Activated CD8-positive, alpha-beta T cell treated with anti-CD3 and anti-CD28 coated beads for 36 hours (primary cell): Measurements from ENCODE around the gene SECISBP2L. TPM values are rescaled to one million over a fixed set of nuclear protein-coding genes. Genes with fewer than 3 reads are reported as not detected.

Experiments used
- ATAC-seq: fragments of 200-7000 bp; cut with Tn5 transposase; one replicate; pipeline ENCODE4 v1.10.0; 2021; ENCODE audit warnings: mild to moderate bottlenecking, moderate library complexity
- CTCF ChIA-PET: fragments of 350-600 bp; sonication (Branson Sonifier 250); formaldehyde crosslinking; loops from one replicate; lab custom pipeline; 2021; ENCODE audit warnings: antibody characterized with exemption; lab: Charles Lee
- POLR2A ChIA-PET: fragments of 350-600 bp; sonication (Branson Sonifier 250); formaldehyde crosslinking; loops from one replicate; lab custom pipeline; 2021; ENCODE audit warnings: antibody characterized with exemption; lab: Charles Lee
- DNase-seq: peaks from one replicate; pipeline ENCODE4 v3.0.0-alpha.2; 2020
- H3K27ac Mint-ChIP-seq: one replicate; pipeline ENCODE4 v1.8.0; 2021; ENCODE audit warnings: mild to moderate bottlenecking, mixed read lengths
- H3K27me3 Mint-ChIP-seq: one replicate; pipeline ENCODE4 v1.8.0; 2021; ENCODE audit warnings: mixed read lengths
- H3K36me3 Mint-ChIP-seq: one replicate; pipeline ENCODE4 v1.8.0; 2021; ENCODE audit warnings: low read depth, mixed read lengths
- H3K4me1 Mint-ChIP-seq: one replicate; pipeline ENCODE4 v1.8.0; 2021; ENCODE audit warnings: low read depth, mixed read lengths
- H3K4me3 Mint-ChIP-seq: one replicate; pipeline ENCODE4 v1.8.0; 2021; ENCODE audit warnings: mild to moderate bottlenecking, moderate library complexity, mixed read lengths
- H3K9me3 Mint-ChIP-seq: one replicate; pipeline ENCODE4 v1.8.0; 2021; ENCODE audit warnings: mixed read lengths
- intact Hi-C: fragments of 100-400 bp; cut with micrococcal nuclease; formaldehyde crosslinking; loops from one replicate; pipeline ENCODE4 v1.10.0; 2022
- total RNA-seq, 2 experiments: library from RNA; stranded (reverse); gene quantifications; one replicate each; pipeline ENCODE4 v1.2.3, GENCODE V29; 2021
- TF ChIP-seq, protein P1 (sequence below): fragments of 200-600 bp; IDR thresholded peaks from one replicate; pipeline ENCODE4 v1.8.0; 2022; ENCODE audit warnings: antibody characterized with exemption, mild to moderate bottlenecking

The SECISBP2L gene
- total RNA-seq, 2 experiments from 2014 or later = 17.9 to 19.6 TPM

DNA sequence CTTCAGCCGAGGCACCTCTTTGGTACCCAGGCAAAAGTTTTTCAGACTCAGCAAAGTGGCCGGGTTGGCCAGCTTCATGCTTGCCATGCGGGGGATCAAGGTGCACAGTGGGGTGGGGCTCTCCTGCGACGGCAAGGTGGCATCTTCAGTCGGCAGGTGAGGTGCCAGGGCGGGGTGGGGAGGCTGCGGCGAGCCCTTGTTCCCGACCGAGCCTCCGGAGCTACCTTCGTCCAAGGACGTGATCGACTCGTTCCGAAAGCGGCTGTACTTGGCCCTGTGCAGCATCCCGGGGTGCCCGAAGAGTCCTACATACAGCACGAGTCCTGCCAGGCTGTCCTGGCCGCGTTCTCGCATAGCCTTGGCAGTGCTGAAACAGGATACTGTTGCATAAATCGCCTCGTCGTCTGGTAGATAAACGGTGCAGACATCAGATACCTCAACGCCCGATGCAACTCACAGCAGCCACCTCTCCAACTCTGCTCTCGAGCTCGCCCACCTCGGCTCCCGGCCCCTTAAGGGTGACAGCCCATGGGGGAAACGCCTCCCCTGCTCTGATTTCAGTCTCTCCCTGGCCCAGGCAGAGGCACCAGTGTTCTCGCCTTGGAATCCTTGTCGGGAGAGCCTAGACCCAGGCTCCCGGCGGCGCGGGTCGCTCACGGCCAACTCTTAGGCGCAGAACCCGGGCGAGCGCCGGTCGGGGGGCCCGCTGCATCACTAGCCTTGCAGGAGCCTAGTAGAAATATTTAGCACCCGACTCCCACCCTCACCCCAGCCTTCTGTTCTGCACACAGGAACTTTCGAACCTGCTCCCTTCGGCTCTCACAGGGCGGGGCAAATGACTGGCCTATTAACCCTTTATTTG lies 83.4 kb downstream of the SECISBP2L start:
- TF ChIP-seq, protein P1, sequence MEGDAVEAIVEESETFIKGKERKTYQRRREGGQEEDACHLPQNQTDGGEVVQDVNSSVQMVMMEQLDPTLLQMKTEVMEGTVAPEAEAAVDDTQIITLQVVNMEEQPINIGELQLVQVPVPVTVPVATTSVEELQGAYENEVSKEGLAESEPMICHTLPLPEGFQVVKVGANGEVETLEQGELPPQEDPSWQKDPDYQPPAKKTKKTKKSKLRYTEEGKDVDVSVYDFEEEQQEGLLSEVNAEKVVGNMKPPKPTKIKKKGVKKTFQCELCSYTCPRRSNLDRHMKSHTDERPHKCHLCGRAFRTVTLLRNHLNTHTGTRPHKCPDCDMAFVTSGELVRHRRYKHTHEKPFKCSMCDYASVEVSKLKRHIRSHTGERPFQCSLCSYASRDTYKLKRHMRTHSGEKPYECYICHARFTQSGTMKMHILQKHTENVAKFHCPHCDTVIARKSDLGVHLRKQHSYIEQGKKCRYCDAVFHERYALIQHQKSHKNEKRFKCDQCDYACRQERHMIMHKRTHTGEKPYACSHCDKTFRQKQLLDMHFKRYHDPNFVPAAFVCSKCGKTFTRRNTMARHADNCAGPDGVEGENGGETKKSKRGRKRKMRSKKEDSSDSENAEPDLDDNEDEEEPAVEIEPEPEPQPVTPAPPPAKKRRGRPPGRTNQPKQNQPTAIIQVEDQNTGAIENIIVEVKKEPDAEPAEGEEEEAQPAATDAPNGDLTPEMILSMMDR = no peak
- H3K4me1 Mint-ChIP-seq = peaks cover 33% of the 10 kb centered on the region
- H3K27me3 Mint-ChIP-seq = peaks cover 31% of the 10 kb centered on the region
- ATAC-seq (peak; percentile 4), DNase-seq (peak; percentile 33)
- peak overlapping the region; percentile 78 for H3K4me3 Mint-ChIP-seq
- intact Hi-C loops = no loop called here
- POLR2A ChIA-PET = interaction anchor here (1.5 to 1.9 kb wide), 3 partner anchors 13 to 85 kb away, joined by 3 to 9 read pairs (median 3); partner anchors contain the start of gene EID1
- H3K9me3 Mint-ChIP-seq = no peaks in the 10 kb centered on the region
- H3K27ac Mint-ChIP-seq = no peak overlapping the region
- peaks cover 2% of the 10 kb centered on the region for H3K36me3 Mint-ChIP-seq
- CTCF ChIA-PET = interaction anchor here (0.8 to 7.2 kb wide), 7 partner anchors 12 to 183 kb away, joined by 3 to 54 read pairs (median 5); no protein-coding TSS in a partner anchor

DNA sequence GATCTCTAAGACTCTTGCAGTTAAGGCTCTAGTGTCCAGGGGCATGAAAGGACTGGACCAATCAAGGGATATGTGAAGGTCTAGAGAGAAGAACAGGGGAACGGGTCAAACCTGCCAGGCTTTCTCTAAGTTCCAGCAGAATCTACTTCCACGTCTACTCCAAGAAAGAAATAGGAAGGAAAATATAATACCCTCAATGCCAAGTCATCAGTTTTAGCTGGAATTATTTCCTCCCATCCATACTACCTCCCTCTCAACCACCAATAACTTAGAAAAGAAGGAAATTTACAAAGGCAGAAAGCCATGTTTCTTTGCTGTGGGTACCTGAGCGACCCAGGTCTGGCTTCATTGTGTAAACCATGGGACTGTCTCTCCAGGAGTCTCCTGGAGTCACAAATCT lies 90.3 kb downstream of the SECISBP2L start:
- CTCF ChIA-PET = interaction anchor here (2.1 kb wide), 1 partner anchor 94 kb away, joined by 5 read pairs; no protein-coding TSS in a partner anchor
- no peak for ATAC-seq

DNA sequence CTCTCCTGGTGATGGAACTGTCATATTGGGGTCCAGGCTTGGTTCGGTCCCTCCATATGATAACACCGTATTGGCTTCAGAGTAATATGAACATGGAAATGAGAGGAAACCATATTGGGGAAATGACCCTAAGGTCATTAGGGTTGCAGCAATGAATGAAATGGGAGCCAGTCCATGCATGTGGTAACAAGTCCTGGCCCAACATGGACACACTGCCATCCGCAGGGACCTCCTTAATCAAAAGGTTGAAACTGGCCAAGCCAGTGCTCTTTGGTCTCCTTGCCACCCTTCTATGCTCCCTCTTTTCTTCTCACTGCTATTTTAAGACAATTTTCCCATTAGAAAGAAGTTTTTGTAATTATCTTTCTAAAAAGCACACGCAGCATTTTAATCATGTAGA lies 90.9 kb downstream of the SECISBP2L start:
- DNase-seq = no peak
- no peak overlapping the region for H3K4me3 Mint-ChIP-seq
- ATAC-seq = no peak
- no peaks in the 10 kb centered on the region for H3K4me1 Mint-ChIP-seq
- CTCF ChIA-PET = interaction anchor here (2.1 kb wide), 1 partner anchor 93 kb away, joined by 5 read pairs; no protein-coding TSS in a partner anchor
- H3K36me3 Mint-ChIP-seq = no peaks in the 10 kb centered on the region
- POLR2A ChIA-PET = interaction anchor here (1.9 kb wide), 1 partner anchor 15 kb away, joined by 4 read pairs; no protein-coding TSS in a partner anchor
- intact Hi-C loops = no loop called here
- H3K27ac Mint-ChIP-seq = no peak overlapping the region
- no peaks in the 10 kb centered on the region for H3K9me3 Mint-ChIP-seq
- TF ChIP-seq, protein P1 = no peak
- peaks cover 14% of the 10 kb centered on the region for H3K27me3 Mint-ChIP-seq

More for the DNA sequence above, 90.3 kb downstream of the SECISBP2L start:
- POLR2A ChIA-PET = no interaction called here
- H3K27me3 Mint-ChIP-seq = peaks cover 14% of the 10 kb centered on the region
- TF ChIP-seq, protein P1 = no peak
- no peaks in the 10 kb centered on the region for H3K36me3 Mint-ChIP-seq
- intact Hi-C loops = no loop called here
- no peak for DNase-seq
- H3K9me3 Mint-ChIP-seq = no peaks in the 10 kb centered on the region
- no peak overlapping the region for H3K27ac Mint-ChIP-seq
- no peaks in the 10 kb centered on the region for H3K4me1 Mint-ChIP-seq
- no peak overlapping the region for H3K4me3 Mint-ChIP-seq

DNA sequence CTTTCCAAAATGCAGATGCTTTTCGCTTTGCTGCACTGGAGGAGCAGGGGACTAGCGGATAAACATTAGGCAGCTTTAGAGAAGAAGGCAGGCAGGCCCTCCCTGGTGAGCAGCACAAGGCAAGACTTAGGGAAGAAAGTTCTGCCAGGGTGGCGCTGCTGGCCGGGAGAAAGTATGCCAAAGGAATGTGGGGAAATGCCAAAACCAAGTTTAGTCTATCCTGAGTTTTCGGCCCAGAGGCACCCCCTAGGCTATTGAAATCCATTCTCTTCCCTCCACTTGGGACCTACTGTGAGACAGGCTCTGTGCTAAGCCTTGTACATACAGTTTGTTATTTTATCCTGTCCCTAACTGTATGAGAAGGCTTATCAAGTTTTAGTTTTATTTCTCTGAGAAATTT lies 91.7 kb downstream of the SECISBP2L start:
- ChIA-PET CTCF (interaction anchor here (1.2 kb wide), 1 partner anchor 21 kb away, joined by 5 read pairs; no protein-coding TSS in a partner anchor), POLR2A (interaction anchor here (1.3 to 1.9 kb wide), 2 partner anchors 10 to 14 kb away, joined by 3 to 4 read pairs; no protein-coding TSS in a partner anchor)
- H3K9me3 Mint-ChIP-seq = no peaks in the 10 kb centered on the region
- no peak overlapping the region for H3K27ac Mint-ChIP-seq
- no peaks in the 10 kb centered on the region for H3K4me1 Mint-ChIP-seq
- TF ChIP-seq, protein P1 = no peak
- peaks cover 12% of the 10 kb centered on the region for H3K27me3 Mint-ChIP-seq
- DNase-seq = no peak
- H3K36me3 Mint-ChIP-seq = no peaks in the 10 kb centered on the region
- no peak overlapping the region for H3K4me3 Mint-ChIP-seq
- no peak for ATAC-seq
- intact Hi-C loops = no loop called here

DNA sequence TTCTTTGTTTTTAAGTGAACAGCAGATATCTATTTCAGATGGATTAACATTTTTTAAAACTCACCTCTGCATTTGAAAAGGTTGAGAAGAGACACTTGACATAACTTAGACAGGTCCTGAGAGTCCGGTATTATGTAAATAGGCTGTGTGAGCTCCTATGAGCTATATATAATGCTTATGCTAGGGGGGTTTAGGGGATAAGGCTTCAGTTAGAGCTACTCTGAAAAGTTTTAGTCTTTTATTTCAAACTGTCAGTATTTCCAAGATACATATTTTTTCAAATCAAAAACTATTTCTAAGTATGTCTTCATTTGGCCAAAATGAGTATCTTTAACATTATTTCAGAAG lies 99.4 kb downstream of the SECISBP2L start:
- TF ChIP-seq, protein P1 = no peak
- peaks cover 14% of the 10 kb centered on the region for H3K4me1 Mint-ChIP-seq
- no peak overlapping the region for H3K27ac Mint-ChIP-seq

More for the DNA sequence above, 99.4 kb downstream of the SECISBP2L start:
- no peak for DNase-seq
- CTCF ChIA-PET = interaction anchor here (1.1 to 2.7 kb wide), 2 partner anchors 19 to 28 kb away, joined by 3 to 18 read pairs; no protein-coding TSS in a partner anchor
- intact Hi-C loops = no loop called here
- POLR2A ChIA-PET = no interaction called here
- H3K27me3 Mint-ChIP-seq = peaks cover 18% of the 10 kb centered on the region
- H3K4me3 Mint-ChIP-seq = no peak overlapping the region
- H3K36me3 Mint-ChIP-seq = no peaks in the 10 kb centered on the region
- H3K9me3 Mint-ChIP-seq = no peaks in the 10 kb centered on the region
- ATAC-seq = no peak
